A673 (cell line): Measurements from ENCODE around the gene RAPGEF2. TPM values are rescaled to one million over a fixed set of nuclear protein-coding genes. Genes with fewer than 3 reads are reported as not detected.

Experiments
- BruUV-seq: library from RNA; stranded (reverse); fragments of 400-500 nt; replicated peaks from 2 replicates; lab custom pipeline; 2021; lab: Mats Ljungman, UMichigan
- CTCF ChIA-PET: fragments of 300-600 bp; sonication (Branson Sonifier 250); formaldehyde crosslinking; loops from one replicate; lab custom pipeline; 2022; ENCODE audit warnings: antibody characterized with exemption; lab: Charles Lee
- POLR2A ChIA-PET: fragments of 300-600 bp; sonication (Branson Sonifier 250); formaldehyde crosslinking; loops from one replicate; lab custom pipeline; 2022; ENCODE audit warnings: antibody characterized with exemption; ENCODE audit not compliant: low non-redundant PET; lab: Charles Lee
- DNase-seq: peaks from one replicate; pipeline ENCODE4 v3.0.0-alpha.2; 2015; ENCODE audit warnings: low spot score
- H3K27ac ChIP-seq: fragments of 200-600 bp; sonication (generic); 2 replicates; pipeline ENCODE4 v1.5.1; 2016; ENCODE audit warnings: mixed run types, low read depth, mild to moderate bottlenecking, mixed read lengths, antibody characterized with exemption, low read length; ENCODE audit not compliant: poor library complexity, severe bottlenecking
- H3K27me3 ChIP-seq: fragments of 200-600 bp; sonication (generic); replicated peaks from 2 replicates; pipeline ENCODE4 v1.6.1; 2017; ENCODE audit warnings: mixed run types, low read depth, mild to moderate bottlenecking, mixed read lengths, antibody characterized with exemption, low read length; ENCODE audit not compliant: insufficient read depth, poor library complexity
- H3K36me3 ChIP-seq: fragments of 200-600 bp; sonication (generic); 2 replicates; pipeline ENCODE4 v1.6.1; 2016; ENCODE audit warnings: mixed run types, mild to moderate bottlenecking, mixed read lengths, antibody characterized with exemption, low read length; ENCODE audit not compliant: insufficient read depth, poor library complexity, severe bottlenecking
- H3K4me1 ChIP-seq: fragments of 200-600 bp; sonication (generic); 2 replicates; pipeline ENCODE4 v1.6.1; 2017; ENCODE audit warnings: mixed run types, mild to moderate bottlenecking, mixed read lengths, antibody characterized with exemption, low read length; ENCODE audit not compliant: insufficient read depth, poor library complexity, severe bottlenecking
- H3K4me3 ChIP-seq: fragments of 200-600 bp; sonication (generic); 2 replicates; pipeline ENCODE4 v1.5.1; 2016; ENCODE audit warnings: low read depth, mixed run types, mild to moderate bottlenecking, mixed read lengths, low read length; ENCODE audit not compliant: poor library complexity, severe bottlenecking
- H3K9me3 ChIP-seq: fragments of 200-600 bp; sonication (generic); 2 replicates; pipeline ENCODE4 v1.6.1; 2016; ENCODE audit warnings: mixed run types, low read depth, mild to moderate bottlenecking, mixed read lengths, antibody characterized with exemption, low read length; ENCODE audit not compliant: poor library complexity, severe bottlenecking
- CTCF ChIP-seq: fragments of 300-800, 200-600 bp; sonication (generic); conservative IDR thresholded peaks from 2 replicates; pipeline ENCODE4 v1.5.1; 2017; ENCODE audit warnings: low read depth, mild to moderate bottlenecking, antibody characterized with exemption, low read length, moderate library complexity, mixed read lengths
- EZH2 ChIP-seq: fragments of 200-600 bp; sonication (generic); IDR thresholded peaks from 2 replicates; pipeline ENCODE4 v1.6.1; 2017; ENCODE audit warnings: borderline replicate concordance, low read depth, mild to moderate bottlenecking, mixed read lengths, antibody characterized with exemption, low read length; ENCODE audit not compliant: poor library complexity, severe bottlenecking
- intact Hi-C: fragments of 100-400 bp; cut with micrococcal nuclease; formaldehyde crosslinking; loops from one replicate; pipeline ENCODE4 v1.10.0; 2022; ENCODE audit not compliant: unreplicated experiment
- total RNA-seq: library from RNA; stranded (reverse); gene quantifications from 2 replicates; pipeline ENCODE4 v1.2.3, GENCODE V29; 2021

Gene RAPGEF2
- total RNA-seq, 1 experiment from 2014 or later, result 31.9 TPM

- POLR2A ChIA-PET, result no interaction called here
- CTCF ChIA-PET, result no interaction called here
These were observed 244.9 kb downstream of the RAPGEF2 start for GRCh38 chr4:159347813-159348212.

GRCh38 chr4:159349332-159349731 is 246.5 kb downstream of the RAPGEF2 start:
- peaks cover 18% of the 10 kb centered on the region for H3K36me3 ChIP-seq
- BruUV-seq, result no TSS peak
- CTCF ChIA-PET, result no interaction called here
- no peaks in the 10 kb centered on the region for H3K9me3 ChIP-seq
- no peak for DNase-seq
- no peak overlapping the region for H3K27ac ChIP-seq
- intact Hi-C loops, result no loop called here
- POLR2A ChIA-PET, result no interaction called here
- H3K4me1 ChIP-seq, result no peaks in the 10 kb centered on the region
- no peak for TF ChIP-seq CTCF
- no peak for TF ChIP-seq EZH2
- H3K27me3 ChIP-seq, result no peaks in the 10 kb centered on the region
- no peak overlapping the region for H3K4me3 ChIP-seq

More at GRCh38 chr4:159347813-159348212, 244.9 kb downstream of the RAPGEF2 start:
- no TSS peak for BruUV-seq
- no peaks in the 10 kb centered on the region for H3K27me3 ChIP-seq
- H3K9me3 ChIP-seq, result no peaks in the 10 kb centered on the region
- no peak overlapping the region for H3K27ac ChIP-seq
- H3K36me3 ChIP-seq, result peaks cover 20% of the 10 kb centered on the region
- no peak for TF ChIP-seq EZH2
- no peak for TF ChIP-seq CTCF
- no peaks in the 10 kb centered on the region for H3K4me1 ChIP-seq
- H3K4me3 ChIP-seq, result no peak overlapping the region
- intact Hi-C loops, result no loop called here
- no peak for DNase-seq

- Histone ChIP-seq H3K27ac (no peak overlapping the region), H3K4me3 (no peak overlapping the region), H3K9me3 (no peaks in the 10 kb centered on the region), H3K36me3 (peaks cover 18% of the 10 kb centered on the region), H3K4me1 (no peaks in the 10 kb centered on the region), H3K27me3 (no peaks in the 10 kb centered on the region)
- DNase-seq, result no peak
- TF ChIP-seq CTCF, result no peak
- TF ChIP-seq EZH2, result no peak
- intact Hi-C loops, result no loop called here
- ChIA-PET CTCF (no interaction called here), POLR2A (interaction anchor here (0.7 kb wide), 1 partner anchor 1070 kb away, joined by 3 read pairs; no protein-coding TSS in a partner anchor)
- no TSS peak for BruUV-seq
These were observed 249.7 kb downstream of the RAPGEF2 start for GRCh38 chr4:159352609-159353008.
